RPMI7951 (cell line): Measurements from ENCODE around the gene FNIP2. TPM values are rescaled to one million over a fixed set of nuclear protein-coding genes. Genes with fewer than 3 reads are reported as not detected.

Experiments
- DNase-seq: peaks from one replicate; pipeline ENCODE4 v3.0.0-alpha.2; 2012; ENCODE audit warnings: low read depth
- total RNA-seq: library from RNA; depleted of rRNA; stranded (reverse); fragments of >200 nt; shearing (Covaris generic); gene quantifications from 2 replicates; pipeline ENCODE4 v1.2.3, GENCODE V29; 2014

Gene FNIP2
- total RNA-seq, 1 experiment from 2014 or later: 10.0 TPM

GRCh38 chr4:158762553-158762952 is 6.3 kb upstream of the FNIP2 start:
- no peak for DNase-seq

- DNase-seq: no peak
Measured at GRCh38 chr4:158763462-158763861, 5.4 kb upstream of the FNIP2 start.

DNA sequence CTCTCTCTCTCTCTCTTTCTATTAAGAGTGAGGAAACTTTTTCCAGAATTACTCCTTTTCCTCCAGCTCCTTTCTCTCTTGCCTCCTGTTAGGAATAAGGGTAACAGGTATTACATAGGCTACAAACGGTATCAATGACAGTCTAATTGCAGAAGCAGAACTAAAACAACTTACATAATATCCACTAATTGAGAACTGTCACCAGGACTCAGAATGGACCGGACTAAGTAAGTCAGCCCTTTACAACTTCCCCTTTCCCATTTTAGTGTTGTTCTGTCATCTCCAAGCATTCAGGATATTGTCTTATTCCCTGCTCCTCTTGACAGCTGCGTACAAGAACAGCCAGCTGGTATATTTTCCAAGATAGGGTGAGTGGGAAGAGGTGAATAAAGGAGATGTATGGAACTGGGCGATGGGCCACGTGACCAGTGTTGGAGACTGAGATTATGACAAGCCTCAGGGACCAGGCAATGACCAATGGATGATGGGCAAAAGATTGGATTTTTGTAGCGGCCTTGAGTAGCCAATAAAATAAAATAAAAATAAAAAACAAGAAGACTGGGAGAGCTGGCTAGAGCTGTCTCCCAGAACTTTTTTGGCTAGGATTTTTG is 2.3 kb upstream of the FNIP2 start:
- DNase-seq: no peak

GRCh38 chr4:158767451-158767850 is 1.4 kb upstream of the FNIP2 start:
- no peak for DNase-seq

DNA sequence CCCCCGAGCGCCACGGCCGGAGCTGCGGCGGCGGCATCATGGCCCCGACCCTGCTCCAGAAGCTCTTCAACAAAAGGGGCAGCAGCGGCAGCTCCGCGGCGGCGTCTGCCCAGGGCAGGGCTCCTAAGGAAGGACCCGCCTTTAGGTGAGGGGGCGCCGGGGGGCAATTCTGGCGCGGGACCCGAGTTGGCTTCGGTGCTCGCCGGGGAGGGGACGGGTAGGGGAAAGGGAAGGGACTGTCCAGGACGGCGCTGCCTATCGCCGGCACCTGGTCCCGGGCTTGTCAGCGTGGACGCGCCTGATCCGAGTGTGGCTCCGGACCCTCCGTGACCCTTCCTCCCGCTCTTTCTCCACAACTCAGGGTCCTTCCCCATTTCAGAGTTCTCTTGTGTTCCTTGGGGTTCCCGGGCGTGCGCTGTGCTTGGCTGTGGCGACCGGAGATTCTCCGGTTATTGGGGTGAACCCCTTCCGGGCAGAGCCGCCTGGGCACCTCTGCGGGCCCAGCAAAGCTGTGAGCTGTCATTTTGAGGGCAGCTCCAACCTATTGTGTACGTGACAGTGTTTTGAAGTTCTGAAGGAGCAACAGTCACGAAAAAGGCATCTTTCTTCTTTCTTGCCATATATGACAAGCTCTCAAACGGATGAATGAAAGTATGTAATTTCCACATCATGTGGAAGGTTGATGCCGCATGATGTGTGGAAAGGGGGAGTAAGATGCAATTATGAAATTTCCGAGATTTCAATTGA is 522 bp downstream of the FNIP2 start:
- peak; percentile 20 for DNase-seq

DNA sequence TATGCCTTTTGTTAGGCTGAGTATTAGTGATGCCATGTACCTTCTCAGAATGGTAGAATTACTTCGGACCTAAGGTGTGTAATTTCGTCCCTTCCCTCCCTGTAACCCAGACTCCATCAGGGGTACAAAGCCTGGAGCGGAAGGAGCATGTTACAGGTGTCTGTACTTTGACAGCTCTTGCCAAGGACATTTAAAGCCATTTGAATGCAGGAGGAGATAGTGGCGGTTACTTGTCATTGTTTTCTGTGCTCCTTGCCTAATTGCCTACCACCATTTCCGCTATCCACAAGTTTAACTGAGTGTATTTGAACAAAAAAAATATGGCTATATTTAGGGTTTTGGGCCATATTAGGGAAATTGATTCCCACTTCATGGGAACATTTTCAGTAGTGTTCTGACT is 1.8 kb downstream of the FNIP2 start:
- DNase-seq: no peak

DNA sequence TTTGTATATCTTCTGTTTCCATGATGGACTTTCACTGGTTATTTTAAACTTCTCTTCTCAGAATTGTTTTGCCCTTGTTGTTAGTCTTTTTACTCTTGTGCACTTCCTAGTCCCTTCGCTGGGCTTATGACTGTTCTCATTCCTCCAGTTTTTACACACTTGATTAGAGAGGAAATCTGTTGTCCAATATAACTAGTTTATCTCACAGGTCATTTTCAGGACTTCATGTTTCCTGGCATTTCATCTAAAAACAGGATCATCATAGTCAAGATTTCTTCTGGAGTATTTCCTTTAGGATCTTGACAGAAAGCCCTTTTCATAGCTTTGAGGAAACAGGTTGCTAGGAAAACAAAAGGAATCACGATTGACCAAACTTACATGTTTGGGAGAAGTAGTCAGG is 3.0 kb downstream of the FNIP2 start:
- DNase-seq: no peak

DNA sequence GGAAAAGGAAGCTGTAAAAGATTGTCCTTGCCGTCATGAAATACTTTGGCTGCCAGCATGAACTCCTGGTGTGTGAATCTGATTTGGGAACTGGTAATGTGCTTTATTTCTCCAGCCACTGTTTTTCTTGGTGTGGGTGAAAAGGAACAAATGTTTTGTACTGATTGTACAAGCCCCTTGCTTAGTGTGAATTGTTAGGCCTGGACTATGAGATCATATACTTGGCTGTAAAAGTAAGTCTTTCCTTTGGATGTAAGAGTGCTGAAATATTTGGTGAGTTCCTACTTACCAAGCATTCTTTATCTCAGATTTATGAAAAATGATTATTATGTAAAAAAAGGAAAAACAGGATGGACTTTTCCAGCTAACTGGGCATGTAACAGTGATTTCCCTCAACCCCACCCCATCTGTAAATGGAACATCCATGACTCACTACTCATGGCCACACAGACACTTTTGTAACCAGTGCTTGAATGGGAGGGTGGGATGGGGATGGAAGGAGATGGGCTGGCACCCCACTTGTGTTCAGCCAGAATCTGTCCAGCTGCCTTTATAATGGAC is 6.3 kb downstream of the FNIP2 start:
- DNase-seq: peak; percentile 63

DNA sequence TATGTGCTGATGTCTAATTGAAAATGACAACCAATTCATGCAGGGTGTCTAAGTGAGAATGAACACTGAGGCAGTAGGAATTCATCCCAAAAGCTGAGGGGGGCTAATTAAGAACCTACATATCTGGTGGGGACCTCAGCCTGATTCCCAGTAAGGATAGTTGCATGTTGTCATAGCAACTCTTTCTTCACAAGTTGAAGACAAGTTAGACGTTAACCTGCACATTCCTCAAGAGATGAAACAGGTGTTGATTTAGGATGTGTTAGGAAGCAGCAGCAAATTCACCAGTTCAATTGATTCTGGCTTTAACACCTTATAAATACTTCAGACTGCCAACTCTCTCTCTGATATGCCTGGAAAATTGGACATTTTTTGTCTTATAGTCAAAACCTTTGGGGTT is 7.3 kb downstream of the FNIP2 start:
- no peak for DNase-seq

DNA sequence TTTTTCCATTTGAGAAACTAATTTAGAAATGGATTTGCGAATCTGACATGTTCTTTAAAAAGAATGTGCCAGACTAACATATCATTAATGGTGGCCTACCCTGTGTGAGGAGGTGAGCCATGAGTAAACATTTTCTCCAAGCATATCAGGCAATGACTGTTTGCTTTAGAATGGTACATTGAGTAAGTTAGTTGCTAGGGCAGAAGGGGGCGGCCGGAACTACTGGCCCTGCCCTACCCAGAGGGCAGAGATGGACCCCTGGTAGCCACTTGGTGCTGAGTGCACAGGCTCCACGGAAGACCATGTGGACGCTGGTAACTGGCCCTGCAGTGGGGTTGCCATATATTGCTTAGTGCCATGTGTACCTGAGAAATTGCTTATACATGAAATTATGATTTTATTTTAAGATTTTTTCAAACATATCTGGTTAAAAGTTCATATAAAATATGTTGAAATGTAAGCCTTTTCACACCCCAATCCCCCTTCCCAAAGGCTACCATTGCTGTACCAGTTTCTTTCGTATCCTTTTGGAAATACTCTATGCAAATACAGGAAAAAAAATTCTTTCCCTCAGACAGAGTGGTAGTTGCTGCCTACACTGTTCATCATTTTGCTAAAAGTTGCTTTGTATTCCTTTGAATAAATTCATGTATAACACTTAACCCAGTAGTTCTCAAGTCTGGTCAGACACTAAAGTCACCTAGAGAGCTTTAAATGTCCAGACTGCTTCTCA is 8.8 kb downstream of the FNIP2 start:
- peak; percentile 16 for DNase-seq

- DNase-seq: no peak
Measured at GRCh38 chr4:158778156-158778711, 9.4 kb downstream of the FNIP2 start.

- no peak for DNase-seq
Measured at GRCh38 chr4:158778712-158779111, 9.9 kb downstream of the FNIP2 start.

GRCh38 chr4:158781963-158782362 is 13.1 kb downstream of the FNIP2 start:
- DNase-seq: no peak

DNA sequence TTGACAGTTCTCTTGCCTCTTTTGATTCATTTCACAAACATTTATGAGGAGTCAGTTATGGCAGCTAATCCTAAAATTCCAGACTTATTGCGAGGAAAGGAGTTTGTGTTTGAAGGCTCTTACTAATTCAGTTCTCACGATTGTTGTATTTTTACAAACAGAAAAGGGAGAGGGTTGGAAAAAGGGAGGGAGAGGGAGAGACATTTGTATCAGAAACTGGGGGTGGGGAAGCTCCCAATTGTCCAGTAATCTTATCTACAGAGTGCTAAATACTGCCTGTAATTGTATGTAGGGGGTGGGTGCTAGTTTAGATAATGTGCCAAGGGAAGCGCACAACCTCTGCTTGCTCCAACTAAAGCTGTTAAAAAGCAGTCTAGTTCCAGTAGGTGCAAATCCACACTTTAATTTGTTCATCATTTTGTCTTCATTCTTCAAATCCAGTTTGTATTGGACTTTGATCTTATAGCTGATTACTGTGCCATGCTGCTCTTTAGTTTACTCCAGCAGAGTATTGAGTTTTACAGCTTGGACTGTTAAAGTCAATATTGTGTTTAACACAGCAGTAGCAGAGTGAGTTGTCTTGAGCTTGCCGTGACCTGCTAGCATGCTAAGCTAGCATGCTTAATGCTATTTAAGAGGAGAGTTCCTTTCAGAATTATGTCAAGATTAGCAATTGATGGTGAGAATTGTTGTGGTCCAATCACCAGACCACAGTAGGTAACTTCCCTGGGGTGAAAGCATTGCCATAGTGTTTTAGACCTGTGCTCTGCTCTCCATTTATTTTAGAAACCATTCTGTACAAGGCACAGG is 13.9 kb downstream of the FNIP2 start:
- DNase-seq: no peak

DNA sequence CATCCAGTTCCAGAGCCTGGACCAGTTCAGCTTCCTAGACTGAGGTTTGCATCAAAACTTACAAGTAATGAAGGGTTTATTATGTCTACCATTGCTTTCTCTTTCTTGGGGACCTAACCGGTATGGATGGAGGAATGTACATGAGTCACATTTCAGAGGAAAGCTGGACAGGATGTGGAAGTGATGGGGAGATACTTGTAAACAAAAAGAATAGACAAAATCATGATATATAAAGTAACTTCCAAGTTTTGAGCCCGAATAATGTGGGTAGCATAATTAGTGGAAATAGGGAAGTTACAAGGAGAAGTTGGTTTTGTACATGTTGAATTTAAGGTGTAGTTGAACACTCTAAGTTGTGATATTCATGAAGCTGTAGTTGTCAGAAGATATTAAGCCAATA is 15.0 kb downstream of the FNIP2 start:
- DNase-seq: peak; percentile 50

GRCh38 chr4:158785718-158786117 is 16.9 kb downstream of the FNIP2 start:
- no peak for DNase-seq

- no peak for DNase-seq
Measured at GRCh38 chr4:158786121-158786601, 17.3 kb downstream of the FNIP2 start.

GRCh38 chr4:158786955-158787354 is 18.1 kb downstream of the FNIP2 start:
- no peak for DNase-seq

DNA sequence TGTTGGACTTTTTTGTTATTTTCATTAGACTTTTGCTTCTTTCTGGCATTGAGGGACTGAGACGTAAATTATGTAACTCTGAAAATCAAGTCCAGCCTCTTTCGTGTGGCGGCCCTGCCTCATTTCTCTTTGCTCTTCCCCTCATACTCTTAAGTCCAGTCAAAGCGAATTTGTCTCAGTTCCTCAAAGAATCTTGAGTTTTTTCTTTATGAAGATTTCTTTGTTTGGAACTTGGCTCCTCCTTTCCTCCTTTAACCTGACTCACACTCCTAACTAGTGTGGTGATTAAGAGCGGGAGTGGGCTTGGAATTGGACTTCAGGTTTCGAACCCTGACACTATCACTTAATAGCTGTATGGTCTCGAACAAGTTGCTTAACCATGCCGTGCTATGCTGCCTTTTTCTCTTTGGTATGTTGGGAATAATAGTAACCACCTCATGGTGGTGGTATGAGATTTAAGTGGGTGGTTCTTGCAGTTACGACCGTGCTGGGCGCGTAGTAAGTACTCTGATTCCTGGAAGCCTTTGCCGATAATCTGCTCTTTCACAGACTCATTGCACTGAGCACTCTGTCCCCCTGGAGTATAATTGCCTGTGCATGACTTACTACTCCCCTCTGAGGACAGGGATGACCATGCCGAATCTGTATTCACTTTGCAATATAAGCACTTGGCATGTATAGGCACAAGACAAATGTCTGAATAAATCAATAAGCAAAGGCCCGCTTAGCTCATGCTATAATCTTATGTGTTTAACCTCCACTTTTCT is 19.1 kb downstream of the FNIP2 start:
- no peak for DNase-seq

- DNase-seq: no peak
Measured at GRCh38 chr4:158788516-158788915, 19.7 kb downstream of the FNIP2 start.

DNA sequence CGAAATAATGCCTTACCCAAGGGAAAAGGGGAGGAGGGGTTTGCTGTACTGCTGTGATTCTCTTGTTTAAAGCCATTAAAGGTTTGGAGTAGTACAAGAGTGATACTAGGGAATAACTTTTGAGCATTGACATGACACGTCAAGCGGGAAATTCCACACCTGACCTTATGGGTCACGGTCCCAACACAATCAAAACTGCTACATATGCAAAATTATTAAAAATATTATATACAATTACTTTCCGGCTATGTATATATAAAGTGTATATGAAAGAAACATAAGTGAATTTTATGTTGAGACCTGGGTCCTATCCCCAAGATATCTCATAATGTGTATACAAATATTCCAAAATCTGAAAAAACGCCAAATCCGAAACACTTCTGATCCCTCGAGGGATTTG is 21.0 kb downstream of the FNIP2 start:
- DNase-seq: no peak
